ENCODE results near the gene LRRC27.

GRCh38 chr10:132306343-132306685 lies 25.7 kb upstream of the LRRC27 start:
- TF ChIP-seq POLR2AphosphoS5 (IDR thresholded peaks at IDR 0.05) (no peak), POLR2A (IDR thresholded peaks at IDR 0.05) (no peak)
- TF ChIP-seq, protein P1, sequence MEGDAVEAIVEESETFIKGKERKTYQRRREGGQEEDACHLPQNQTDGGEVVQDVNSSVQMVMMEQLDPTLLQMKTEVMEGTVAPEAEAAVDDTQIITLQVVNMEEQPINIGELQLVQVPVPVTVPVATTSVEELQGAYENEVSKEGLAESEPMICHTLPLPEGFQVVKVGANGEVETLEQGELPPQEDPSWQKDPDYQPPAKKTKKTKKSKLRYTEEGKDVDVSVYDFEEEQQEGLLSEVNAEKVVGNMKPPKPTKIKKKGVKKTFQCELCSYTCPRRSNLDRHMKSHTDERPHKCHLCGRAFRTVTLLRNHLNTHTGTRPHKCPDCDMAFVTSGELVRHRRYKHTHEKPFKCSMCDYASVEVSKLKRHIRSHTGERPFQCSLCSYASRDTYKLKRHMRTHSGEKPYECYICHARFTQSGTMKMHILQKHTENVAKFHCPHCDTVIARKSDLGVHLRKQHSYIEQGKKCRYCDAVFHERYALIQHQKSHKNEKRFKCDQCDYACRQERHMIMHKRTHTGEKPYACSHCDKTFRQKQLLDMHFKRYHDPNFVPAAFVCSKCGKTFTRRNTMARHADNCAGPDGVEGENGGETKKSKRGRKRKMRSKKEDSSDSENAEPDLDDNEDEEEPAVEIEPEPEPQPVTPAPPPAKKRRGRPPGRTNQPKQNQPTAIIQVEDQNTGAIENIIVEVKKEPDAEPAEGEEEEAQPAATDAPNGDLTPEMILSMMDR (IDR thresholded peaks at IDR 0.05 in 8 of 11, conservative IDR thresholded peaks at IDR 0.05 in 3 of 11) = no peak

All from spleen (tissue), 7 donors.